Measurements from ENCODE around the gene PRR16.

Gene PRR16

GRCh38 chr5:120473332-120473731 lies 9.2 kb downstream of the PRR16 start:
- ATAC-seq (ENCODE audit: low read depth) (no peak), DNase-seq (ENCODE audit: low spot score in 2 of 2) (no peak)
- H3K4me3 Mint-ChIP-seq = no peak overlapping the region
- peaks cover 3% of the 10 kb centered on the region for H3K27me3 Mint-ChIP-seq
- no peak overlapping the region for H3K27ac Mint-ChIP-seq
- no peaks in the 10 kb centered on the region for H3K36me3 Mint-ChIP-seq
- H3K4me1 Mint-ChIP-seq = no peaks in the 10 kb centered on the region
- H3K9me3 Mint-ChIP-seq = no peaks in the 10 kb centered on the region

DNA sequence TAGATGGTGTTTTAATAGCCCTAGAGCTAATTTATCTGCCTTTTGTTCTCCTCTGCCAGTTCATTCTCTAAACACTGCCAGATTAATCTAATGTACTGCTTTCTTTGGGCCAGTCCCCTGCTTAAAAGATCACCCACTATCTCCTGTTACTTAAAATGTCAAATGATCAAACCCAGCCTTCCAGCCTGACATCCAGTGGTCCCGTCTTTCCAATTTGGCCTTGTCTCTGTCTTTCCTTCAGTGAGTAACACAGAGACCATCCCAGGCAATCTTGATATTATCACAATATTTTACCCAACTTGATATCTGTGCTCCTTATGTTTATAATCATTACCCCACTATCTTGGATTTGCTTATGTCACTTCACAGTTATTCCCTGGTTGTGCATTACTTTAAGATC lies 12.0 kb downstream of the PRR16 start:
- no peak for ATAC-seq (ENCODE audit: low read depth)
- no peak overlapping the region for H3K4me3 Mint-ChIP-seq
- no peaks in the 10 kb centered on the region for H3K9me3 Mint-ChIP-seq
- H3K36me3 Mint-ChIP-seq = no peaks in the 10 kb centered on the region
- no peaks in the 10 kb centered on the region for H3K4me1 Mint-ChIP-seq
- H3K27ac Mint-ChIP-seq = no peak overlapping the region
- DNase-seq (ENCODE audit: low spot score in 2 of 2) = no peak
- H3K27me3 Mint-ChIP-seq = peaks cover 3% of the 10 kb centered on the region

DNA sequence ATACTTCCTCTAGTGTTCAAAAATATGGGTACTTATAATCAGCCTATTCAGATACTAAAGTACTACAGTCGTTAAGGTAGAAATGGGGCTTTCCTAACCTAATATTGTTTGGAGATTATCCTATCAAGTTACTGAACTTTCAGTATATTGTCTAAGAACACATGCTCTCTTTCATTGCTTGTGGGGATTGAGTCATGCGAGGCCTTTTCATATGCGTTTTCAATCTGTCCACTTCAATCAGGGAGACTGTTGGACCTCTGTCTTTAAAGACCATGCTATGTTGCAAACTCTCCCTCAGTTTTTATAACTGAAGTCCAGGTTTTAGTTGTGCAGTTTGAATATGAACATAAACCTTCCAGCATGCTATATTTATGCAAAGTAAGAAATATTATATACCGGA lies 15.0 kb downstream of the PRR16 start:
- no peak for ATAC-seq (ENCODE audit: low read depth)
- H3K36me3 Mint-ChIP-seq = no peaks in the 10 kb centered on the region
- H3K4me1 Mint-ChIP-seq = no peaks in the 10 kb centered on the region
- H3K27me3 Mint-ChIP-seq = no peaks in the 10 kb centered on the region
- no peak overlapping the region for H3K27ac Mint-ChIP-seq
- H3K9me3 Mint-ChIP-seq = no peaks in the 10 kb centered on the region
- H3K4me3 Mint-ChIP-seq = no peak overlapping the region
- no peak for DNase-seq (ENCODE audit: low spot score in 2 of 2)

DNA sequence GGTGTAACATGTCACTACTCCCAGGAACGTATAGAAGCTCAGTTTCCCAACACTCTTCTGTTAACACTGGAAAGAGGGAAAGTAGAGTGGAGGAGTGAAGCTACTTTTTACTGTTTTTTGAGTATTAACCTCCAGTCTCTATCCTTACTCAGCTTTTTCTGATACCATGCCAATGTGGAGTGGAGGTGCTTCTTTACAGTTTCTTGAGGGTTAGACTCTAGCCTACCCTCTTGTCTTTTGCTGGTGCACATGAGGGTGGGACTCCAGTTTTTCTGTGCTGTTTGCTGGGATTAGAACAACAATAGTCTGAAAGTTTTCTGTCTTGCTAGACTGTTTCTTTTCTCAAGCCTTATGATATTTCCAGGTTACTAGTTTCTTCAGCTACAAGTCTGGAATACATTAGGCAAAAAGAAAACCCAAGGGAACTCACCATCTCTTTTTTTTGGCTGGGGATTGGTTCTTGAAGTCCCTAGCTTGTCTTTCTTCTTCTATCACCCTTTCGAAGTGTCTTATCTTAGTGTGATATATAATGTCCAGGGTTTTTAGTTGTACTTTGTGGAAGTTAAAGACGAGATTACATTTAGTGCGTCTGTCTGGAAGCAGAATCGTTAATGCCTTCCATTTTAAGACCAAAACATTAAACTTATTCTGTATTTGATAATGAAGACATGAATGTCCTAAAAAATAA lies 35.9 kb downstream of the PRR16 start:
- H3K4me3 Mint-ChIP-seq = no peak overlapping the region
- H3K36me3 Mint-ChIP-seq = no peaks in the 10 kb centered on the region
- DNase-seq (ENCODE audit: low spot score in 2 of 2) (no peak), ATAC-seq (ENCODE audit: low read depth) (no peak)
- no peak overlapping the region for H3K27ac Mint-ChIP-seq
- peaks cover 4% of the 10 kb centered on the region for H3K27me3 Mint-ChIP-seq
- no peaks in the 10 kb centered on the region for H3K4me1 Mint-ChIP-seq
- H3K9me3 Mint-ChIP-seq = peaks cover 3% of the 10 kb centered on the region

DNA sequence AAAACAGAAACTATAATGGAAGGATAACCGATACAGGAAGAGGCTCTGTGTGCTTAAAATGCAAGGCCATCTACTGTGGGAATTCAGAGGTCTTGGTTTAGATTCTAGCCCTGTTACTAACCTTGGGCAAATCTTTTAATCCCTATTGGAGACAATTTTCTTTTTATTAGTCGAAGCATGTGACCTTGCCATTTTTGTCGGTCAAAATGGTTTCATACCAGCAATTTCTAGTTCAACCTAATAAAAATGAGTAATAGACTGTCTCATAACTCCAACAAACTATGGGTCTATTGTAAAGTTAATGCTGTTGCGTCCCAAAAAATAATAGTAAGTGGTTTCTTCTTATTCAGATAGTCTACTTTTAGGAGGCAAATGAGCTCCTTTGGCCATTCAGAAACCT lies 38.4 kb downstream of the PRR16 start:
- ATAC-seq (ENCODE audit: low read depth) (no peak), DNase-seq (ENCODE audit: low spot score in 2 of 2) (no peak)
- H3K27ac Mint-ChIP-seq = no peak overlapping the region
- H3K4me1 Mint-ChIP-seq = no peaks in the 10 kb centered on the region
- H3K9me3 Mint-ChIP-seq = peaks cover 3% of the 10 kb centered on the region
- no peak overlapping the region for H3K4me3 Mint-ChIP-seq
- H3K36me3 Mint-ChIP-seq = no peaks in the 10 kb centered on the region
- H3K27me3 Mint-ChIP-seq = peaks cover 4% of the 10 kb centered on the region

DNA sequence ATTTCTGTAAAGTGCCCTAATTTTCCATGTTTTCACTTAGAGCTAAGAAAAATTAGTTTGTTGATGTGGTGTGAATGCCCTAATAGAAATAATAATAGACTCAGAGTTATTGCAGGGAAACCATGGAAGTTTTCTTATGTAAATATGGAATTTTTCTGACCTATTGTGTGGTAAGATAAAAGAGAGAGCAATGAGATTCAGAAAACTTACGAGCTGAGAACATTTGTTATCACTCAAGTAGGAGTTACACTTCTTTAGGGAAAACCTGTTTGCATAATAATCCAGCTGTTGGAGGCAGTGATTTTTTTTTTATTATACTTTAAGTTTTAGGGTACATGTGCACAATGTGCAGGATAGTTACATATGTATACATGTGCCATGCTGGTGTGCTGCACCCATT lies 39.2 kb downstream of the PRR16 start:
- DNase-seq (ENCODE audit: low spot score in 2 of 2) = no peak
- no peak for ATAC-seq (ENCODE audit: low read depth)
- H3K27ac Mint-ChIP-seq = no peak overlapping the region
- no peak overlapping the region for H3K4me3 Mint-ChIP-seq
- H3K36me3 Mint-ChIP-seq = no peaks in the 10 kb centered on the region
- H3K4me1 Mint-ChIP-seq = no peaks in the 10 kb centered on the region
- peaks cover 4% of the 10 kb centered on the region for H3K27me3 Mint-ChIP-seq
- peaks cover 3% of the 10 kb centered on the region for H3K9me3 Mint-ChIP-seq

- H3K4me3 Mint-ChIP-seq = no peak overlapping the region
- H3K9me3 Mint-ChIP-seq = peaks cover 3% of the 10 kb centered on the region
- H3K4me1 Mint-ChIP-seq = no peaks in the 10 kb centered on the region
- H3K36me3 Mint-ChIP-seq = no peaks in the 10 kb centered on the region
- DNase-seq (ENCODE audit: low spot score in 2 of 2) (no peak), ATAC-seq (ENCODE audit: low read depth) (no peak)
- peaks cover 4% of the 10 kb centered on the region for H3K27me3 Mint-ChIP-seq
- no peak overlapping the region for H3K27ac Mint-ChIP-seq
Observed at GRCh38 chr5:120504057-120504456, 40.0 kb downstream of the PRR16 start.

DNA sequence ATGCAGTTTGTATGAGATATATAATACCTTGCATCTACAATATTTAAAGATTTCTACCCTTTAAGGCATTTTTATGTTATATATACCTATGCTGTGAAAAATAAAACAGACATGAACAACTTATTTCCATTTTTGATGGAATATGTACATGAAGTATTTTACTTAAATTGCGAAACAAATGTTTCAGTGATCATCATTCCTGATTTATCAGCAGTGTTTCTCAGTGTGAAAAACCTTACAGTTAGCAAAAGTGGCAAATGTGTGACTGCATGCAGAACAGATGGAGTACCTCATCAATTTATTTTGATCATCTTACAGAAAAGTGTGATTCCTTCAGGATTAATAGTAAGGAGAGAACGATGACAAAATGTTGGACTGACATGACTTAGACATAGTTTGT lies 43.1 kb downstream of the PRR16 start:
- DNase-seq (ENCODE audit: low spot score in 2 of 2) = no peak
- H3K9me3 Mint-ChIP-seq = peaks cover 3% of the 10 kb centered on the region

GRCh38 chr5:120507800-120508463 lies 43.8 kb downstream of the PRR16 start:
- H3K36me3 Mint-ChIP-seq = no peaks in the 10 kb centered on the region
- H3K9me3 Mint-ChIP-seq = peaks cover 3% of the 10 kb centered on the region
- ATAC-seq (ENCODE audit: low read depth) (no peak), DNase-seq (ENCODE audit: low spot score in 2 of 2) (no peak)
- peaks cover 2% of the 10 kb centered on the region for H3K27me3 Mint-ChIP-seq
- H3K27ac Mint-ChIP-seq = no peak overlapping the region
- no peak overlapping the region for H3K4me3 Mint-ChIP-seq
- no peaks in the 10 kb centered on the region for H3K4me1 Mint-ChIP-seq

More for the DNA sequence above, 43.1 kb downstream of the PRR16 start:
- Mint-ChIP-seq H3K27ac (no peak overlapping the region), H3K27me3 (peaks cover 2% of the 10 kb centered on the region), H3K4me1 (no peaks in the 10 kb centered on the region), H3K4me3 (no peak overlapping the region), H3K36me3 (no peaks in the 10 kb centered on the region)
- ATAC-seq (ENCODE audit: low read depth) = no peak

DNA sequence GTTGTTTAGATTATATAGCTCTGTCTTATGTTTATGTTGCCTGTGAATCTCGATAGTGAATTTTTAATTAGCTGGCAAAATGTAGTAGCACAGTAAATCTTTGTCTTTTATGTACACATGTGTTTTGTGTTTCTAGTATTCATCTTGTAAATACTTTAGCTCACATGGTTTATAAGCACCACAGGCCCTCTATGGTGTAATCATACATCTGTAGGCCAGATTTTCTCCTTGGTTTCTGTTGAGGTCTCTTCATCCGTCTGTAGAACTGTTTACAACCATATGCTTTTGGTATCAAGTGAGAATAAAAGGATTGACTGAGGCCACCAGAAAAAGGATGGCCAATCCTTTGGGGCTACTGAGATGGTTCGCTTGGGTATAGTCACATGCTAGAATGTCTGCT lies 45.0 kb downstream of the PRR16 start:
- DNase-seq (ENCODE audit: low spot score in 2 of 2) (no peak), ATAC-seq (ENCODE audit: low read depth) (no peak)
- no peak overlapping the region for H3K27ac Mint-ChIP-seq
- peaks cover 3% of the 10 kb centered on the region for H3K27me3 Mint-ChIP-seq
- no peaks in the 10 kb centered on the region for H3K4me1 Mint-ChIP-seq
- H3K36me3 Mint-ChIP-seq = no peaks in the 10 kb centered on the region
- H3K4me3 Mint-ChIP-seq = no peak overlapping the region
- peaks cover 2% of the 10 kb centered on the region for H3K9me3 Mint-ChIP-seq

DNA sequence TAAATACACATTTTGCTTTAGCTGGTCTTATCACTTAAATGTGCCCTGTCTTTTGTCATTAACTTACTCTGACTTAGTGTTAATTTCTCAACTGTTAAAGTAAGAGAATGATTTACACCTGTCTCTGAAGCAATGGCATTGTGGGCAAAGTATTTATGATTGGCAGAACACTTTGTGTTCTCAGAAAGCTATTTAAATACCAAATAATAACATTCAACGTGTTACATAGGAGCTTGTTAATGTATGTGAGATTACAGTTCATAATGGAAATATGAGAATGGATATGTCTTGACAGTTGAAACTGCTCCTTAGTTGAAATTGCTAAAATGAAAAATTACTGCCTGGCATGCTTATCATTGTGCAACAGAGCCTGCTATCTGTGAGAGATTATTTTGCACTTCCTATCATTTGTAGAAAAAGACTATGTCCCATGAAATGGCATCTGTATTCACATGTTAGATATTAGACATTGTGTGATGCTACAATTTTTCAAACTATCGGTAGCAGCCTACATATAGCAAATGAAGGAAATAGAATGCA lies 46.1 kb downstream of the PRR16 start:
- ATAC-seq (ENCODE audit: low read depth) (no peak), DNase-seq (ENCODE audit: low spot score in 2 of 2) (no peak)
- Mint-ChIP-seq H3K36me3 (no peaks in the 10 kb centered on the region), H3K27me3 (peaks cover 2% of the 10 kb centered on the region), H3K9me3 (no peaks in the 10 kb centered on the region), H3K4me3 (no peak overlapping the region), H3K4me1 (no peaks in the 10 kb centered on the region), H3K27ac (no peak overlapping the region)

- peaks cover 2% of the 10 kb centered on the region for H3K27me3 Mint-ChIP-seq
- H3K4me1 Mint-ChIP-seq = no peaks in the 10 kb centered on the region
- DNase-seq (ENCODE audit: low spot score in 2 of 2) (no peak), ATAC-seq (ENCODE audit: low read depth) (no peak)
- H3K9me3 Mint-ChIP-seq = no peaks in the 10 kb centered on the region
- no peak overlapping the region for H3K27ac Mint-ChIP-seq
- no peak overlapping the region for H3K4me3 Mint-ChIP-seq
- no peaks in the 10 kb centered on the region for H3K36me3 Mint-ChIP-seq
Observed at GRCh38 chr5:120510994-120511686, 47.0 kb downstream of the PRR16 start.

DNA sequence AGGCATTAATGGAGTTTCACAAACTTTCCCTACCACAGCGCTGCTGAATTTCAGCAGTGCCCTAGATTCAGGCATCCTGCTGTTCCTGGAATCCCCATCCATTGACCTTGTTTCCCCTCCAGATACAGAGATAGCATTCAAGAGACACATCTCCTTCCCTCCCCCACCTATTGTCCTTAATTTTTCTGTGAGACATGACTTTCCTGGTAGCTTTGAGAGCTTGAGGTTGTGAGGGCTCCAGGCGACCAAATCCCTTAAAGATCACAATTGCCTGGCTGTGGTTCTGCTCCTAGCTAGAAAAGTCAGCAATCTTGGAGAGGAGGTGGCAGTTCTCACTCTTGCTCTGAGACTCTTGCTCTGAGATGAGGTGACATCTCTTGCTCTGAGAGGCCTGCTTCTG lies 48.0 kb downstream of the PRR16 start:
- DNase-seq (ENCODE audit: low spot score in 2 of 2) (no peak), ATAC-seq (ENCODE audit: low read depth) (no peak)
- no peaks in the 10 kb centered on the region for H3K9me3 Mint-ChIP-seq
- H3K4me3 Mint-ChIP-seq = no peak overlapping the region
- no peaks in the 10 kb centered on the region for H3K36me3 Mint-ChIP-seq
- no peak overlapping the region for H3K27ac Mint-ChIP-seq
- H3K4me1 Mint-ChIP-seq = no peaks in the 10 kb centered on the region
- peaks cover 2% of the 10 kb centered on the region for H3K27me3 Mint-ChIP-seq

GRCh38 chr5:120512791-120513650 lies 48.9 kb downstream of the PRR16 start:
- ATAC-seq (ENCODE audit: low read depth) (no peak), DNase-seq (ENCODE audit: low spot score in 2 of 2) (no peak)
- no peaks in the 10 kb centered on the region for H3K4me1 Mint-ChIP-seq
- no peak overlapping the region for H3K27ac Mint-ChIP-seq
- H3K9me3 Mint-ChIP-seq = no peaks in the 10 kb centered on the region
- no peaks in the 10 kb centered on the region for H3K36me3 Mint-ChIP-seq
- no peak overlapping the region for H3K4me3 Mint-ChIP-seq
- H3K27me3 Mint-ChIP-seq = peaks cover 2% of the 10 kb centered on the region

All from memory B cell (primary cell).